GM13976 (cell line): ENCODE measurements around the gene CBX4.

Source experiments
- DNase-seq: peaks from one replicate; pipeline ENCODE4 v3.0.0; 2012; ENCODE audit warnings: low spot score
- in situ Hi-C: fragments of 300-500 bp; cut with MboI; formaldehyde crosslinking; loops from one replicate; pipeline ENCODE4 v1.12.0; 2022; ENCODE audit warnings: low sequenced_read_pairs, mixed read lengths, inconsistent platforms; ENCODE audit not compliant: unreplicated experiment
- TF ChIP-seq, protein P1 (sequence below): IDR thresholded peaks from 2 replicates; pipeline ENCODE4 v1.5.1; 2012; ENCODE audit warnings: borderline replicate concordance, mild to moderate bottlenecking; ENCODE audit not compliant: insufficient read depth; ENCODE audit errors: extremely low read depth, missing control alignments, control extremely low read depth

The CBX4 gene

DNA sequence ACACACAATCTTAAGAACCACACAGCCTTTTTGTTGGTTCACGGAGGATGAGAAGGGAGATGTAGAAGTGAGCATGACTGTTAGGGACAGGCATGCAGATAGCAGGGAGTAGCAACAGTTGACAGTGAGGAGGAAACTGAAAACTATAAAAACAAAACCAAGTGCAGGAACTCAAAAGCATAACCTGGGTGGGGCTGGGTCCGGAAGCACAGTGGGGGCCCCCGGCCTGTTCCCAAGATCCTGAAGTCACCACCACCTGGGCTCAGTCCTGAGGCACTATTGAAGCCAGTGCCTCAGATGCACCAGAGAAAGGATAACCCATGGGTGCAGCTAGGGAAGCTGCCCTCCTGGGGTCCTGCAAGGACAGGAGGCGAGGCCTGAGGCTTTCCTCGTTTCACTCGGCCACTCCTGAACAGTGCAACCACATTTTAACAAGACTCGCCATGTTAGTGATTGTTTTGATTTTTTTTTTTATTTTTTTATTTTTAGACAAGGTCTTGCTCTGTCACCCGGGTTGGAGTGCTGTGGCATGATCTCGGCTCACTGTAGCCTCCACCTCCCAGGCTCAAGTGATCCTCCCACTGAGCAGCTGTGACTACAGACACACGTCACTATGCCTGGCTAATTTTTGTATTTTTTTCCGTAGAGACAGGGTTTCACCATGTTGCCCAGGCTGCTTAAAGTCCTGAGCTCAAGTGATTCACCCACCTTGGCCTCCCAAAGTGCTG lies 27.7 kb upstream of the CBX4 start:
- in situ Hi-C loops: no loop called here
- no peak for DNase-seq
- TF ChIP-seq, protein P1, sequence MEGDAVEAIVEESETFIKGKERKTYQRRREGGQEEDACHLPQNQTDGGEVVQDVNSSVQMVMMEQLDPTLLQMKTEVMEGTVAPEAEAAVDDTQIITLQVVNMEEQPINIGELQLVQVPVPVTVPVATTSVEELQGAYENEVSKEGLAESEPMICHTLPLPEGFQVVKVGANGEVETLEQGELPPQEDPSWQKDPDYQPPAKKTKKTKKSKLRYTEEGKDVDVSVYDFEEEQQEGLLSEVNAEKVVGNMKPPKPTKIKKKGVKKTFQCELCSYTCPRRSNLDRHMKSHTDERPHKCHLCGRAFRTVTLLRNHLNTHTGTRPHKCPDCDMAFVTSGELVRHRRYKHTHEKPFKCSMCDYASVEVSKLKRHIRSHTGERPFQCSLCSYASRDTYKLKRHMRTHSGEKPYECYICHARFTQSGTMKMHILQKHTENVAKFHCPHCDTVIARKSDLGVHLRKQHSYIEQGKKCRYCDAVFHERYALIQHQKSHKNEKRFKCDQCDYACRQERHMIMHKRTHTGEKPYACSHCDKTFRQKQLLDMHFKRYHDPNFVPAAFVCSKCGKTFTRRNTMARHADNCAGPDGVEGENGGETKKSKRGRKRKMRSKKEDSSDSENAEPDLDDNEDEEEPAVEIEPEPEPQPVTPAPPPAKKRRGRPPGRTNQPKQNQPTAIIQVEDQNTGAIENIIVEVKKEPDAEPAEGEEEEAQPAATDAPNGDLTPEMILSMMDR: no peak

DNA sequence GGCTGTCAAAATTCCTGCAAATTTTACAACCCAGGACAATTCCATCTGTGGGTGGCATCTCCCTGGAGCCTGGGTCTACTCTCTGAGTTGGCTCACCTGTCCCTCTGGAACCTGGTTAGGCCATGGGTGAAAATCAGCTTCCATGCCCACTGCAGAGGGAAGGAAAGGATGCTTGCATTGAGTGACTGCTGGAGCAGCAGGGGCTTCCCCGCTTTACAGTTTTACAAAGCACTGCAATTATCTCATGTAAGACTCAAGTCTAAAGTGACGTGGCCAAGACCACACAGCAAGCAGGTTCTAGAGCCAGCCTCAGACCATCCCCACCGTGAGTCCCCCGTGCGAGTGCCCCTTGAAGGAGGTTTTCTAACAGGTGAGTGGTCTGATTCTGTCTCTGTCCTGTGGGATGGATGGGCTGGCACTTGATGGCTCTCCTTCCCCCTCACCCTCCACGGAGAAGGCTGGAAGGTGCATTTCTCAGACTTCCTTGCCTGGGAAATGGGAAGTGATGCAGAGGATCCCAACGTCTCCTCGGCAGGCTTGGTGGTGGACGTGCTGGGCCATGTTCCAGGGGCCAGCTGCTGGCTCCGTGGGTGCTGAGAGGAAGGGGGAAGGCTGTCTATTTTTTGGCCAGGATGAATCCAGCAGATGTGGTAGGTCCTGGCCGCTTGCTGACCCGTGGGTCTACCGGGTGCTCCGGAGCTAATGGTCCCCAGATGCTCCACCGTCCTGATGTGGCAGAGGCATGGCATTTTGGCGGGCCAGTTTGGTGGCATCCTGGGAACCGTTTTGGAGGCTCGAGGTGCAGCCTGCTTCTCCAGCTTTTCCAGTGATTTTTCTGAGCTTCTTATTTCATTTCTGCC lies 26.3 kb upstream of the CBX4 start:
- TF ChIP-seq, protein P1: no peak
- no peak for DNase-seq
- in situ Hi-C loops: no loop called here

DNA sequence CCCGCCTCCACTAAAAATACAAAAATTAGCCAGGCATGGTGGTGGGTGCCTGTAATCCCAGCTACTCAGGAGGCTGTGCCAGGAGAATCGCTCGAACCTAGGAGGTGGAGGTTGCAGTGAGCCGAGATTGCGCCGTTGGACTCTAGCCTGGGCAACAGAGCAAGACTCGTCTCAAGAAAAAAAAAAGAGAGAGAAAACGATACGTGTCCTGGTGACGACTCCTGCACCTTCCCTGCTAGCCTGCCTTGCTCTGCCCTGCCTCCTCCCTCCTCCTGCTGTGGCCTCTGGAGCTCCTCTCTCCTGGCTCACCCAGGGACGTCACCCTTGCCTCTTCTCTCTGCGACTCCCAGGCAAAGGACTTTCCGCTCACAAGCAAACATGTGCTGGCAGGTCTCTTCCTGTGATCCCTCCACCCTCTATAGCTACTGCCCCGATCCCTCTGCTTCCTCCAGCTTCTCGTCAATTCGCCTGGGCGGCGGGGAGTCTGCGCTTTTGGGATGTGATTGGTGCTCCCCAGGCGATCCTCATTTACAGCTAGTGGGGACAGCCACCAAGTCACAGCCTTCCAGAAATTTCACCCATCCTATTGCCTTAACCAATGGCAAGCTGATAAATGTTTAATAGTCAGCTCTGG lies 25.5 kb upstream of the CBX4 start:
- in situ Hi-C loops: no loop called here
- TF ChIP-seq, protein P1: no peak
- no peak for DNase-seq

DNA sequence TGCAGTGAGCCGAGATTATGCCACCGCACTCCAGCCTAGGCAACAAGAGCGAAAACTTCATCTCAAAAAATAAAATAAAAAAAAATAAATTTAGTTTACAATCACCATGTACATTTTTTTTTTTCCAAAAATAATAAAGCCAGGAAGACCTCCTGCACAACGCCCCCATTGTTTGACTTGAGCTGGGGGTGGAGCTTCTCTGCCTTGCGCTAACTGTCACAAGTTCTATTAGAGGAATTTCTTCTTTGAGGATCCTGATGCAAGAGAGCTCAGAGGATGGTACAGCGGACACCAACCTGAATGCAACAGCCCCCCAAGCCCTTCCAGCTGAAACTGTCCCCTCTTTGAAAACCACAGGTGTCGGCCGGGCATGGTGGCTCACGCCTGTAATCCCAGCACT lies 24.9 kb upstream of the CBX4 start:
- no peak for DNase-seq
- in situ Hi-C loops: no loop called here
- TF ChIP-seq, protein P1: no peak

DNA sequence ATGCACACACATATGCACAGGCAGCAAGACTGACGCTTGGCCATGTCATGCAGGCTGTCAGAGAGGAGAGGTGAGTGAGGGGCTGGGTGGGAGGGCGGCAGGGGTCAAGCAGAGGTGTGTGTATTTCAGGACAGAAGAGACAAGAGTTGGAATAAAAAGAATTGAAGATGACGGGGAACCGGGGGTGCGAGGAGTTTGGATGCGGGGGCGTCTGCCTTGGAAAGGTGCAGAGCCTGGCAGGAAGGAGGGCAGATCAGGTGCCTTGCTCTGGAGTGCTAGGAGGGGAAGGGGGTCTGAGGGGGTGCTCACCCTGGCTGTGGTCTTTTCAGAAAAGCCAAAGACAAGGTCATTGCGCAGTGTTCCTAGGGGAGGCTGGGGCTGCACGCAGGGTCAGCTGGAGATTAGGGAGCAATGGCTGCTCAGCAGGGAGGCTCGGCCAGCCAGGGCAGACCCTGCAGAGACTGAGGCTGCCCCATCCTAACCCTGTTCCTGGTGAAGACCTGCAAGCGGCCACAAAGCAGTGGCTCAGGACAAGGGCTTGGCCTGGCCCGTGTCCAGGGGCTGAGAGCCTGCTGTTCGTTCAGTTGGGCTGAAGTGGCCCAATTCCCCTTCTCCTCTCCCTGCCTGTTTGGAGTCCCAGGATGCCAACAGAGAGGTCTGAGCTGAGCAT lies 23.7 kb upstream of the CBX4 start:
- in situ Hi-C loops: no loop called here
- TF ChIP-seq, protein P1: no peak
- no peak for DNase-seq

DNA sequence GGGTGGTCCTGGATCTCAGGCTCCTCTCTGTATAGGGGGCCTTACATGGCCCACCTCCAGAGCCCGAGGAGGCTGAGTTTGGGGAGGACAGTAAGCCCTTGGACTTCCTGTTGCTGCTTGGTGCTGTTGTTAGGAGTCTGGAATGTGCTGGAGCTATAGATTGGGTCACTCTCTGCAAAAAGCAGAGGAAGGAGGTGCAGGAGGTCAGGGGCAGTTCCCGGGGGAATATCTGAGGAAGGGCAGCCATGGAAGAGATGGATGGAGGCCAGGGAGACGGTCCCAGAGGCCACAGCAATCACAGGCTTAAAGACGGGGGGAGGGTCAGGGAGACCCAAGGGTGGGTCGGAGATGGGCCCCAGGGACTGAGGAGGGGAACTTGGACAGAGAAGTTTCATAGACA lies 23.0 kb upstream of the CBX4 start:
- in situ Hi-C loops: no loop called here
- TF ChIP-seq, protein P1: no peak
- no peak for DNase-seq
